A172 (cell line): Measurements from ENCODE around the gene RHD. TPM values are rescaled to one million over a fixed set of nuclear protein-coding genes. Genes with fewer than 3 reads are reported as not detected.
A peak's percentile ranks its signal among the peaks of the same experiment; 100 is the strongest.
"Not testable (repeated sequence)": the region's sequence is repeated elsewhere in the genome, so short reads cannot be mapped to it uniquely, and the experiment has no call there.

Experiments
- DNase-seq: peaks from one replicate; pipeline ENCODE4 v3.0.0-alpha.2; 2015; ENCODE audit warnings: low spot score
- total RNA-seq: library from RNA; depleted of rRNA; stranded (reverse); fragments of >200 nt; shearing (Covaris generic); gene quantifications from 2 replicates; pipeline ENCODE4 v1.2.3, GENCODE V29; 2014; rRNA removed

RHD gene
- total RNA-seq, 1 experiment from 2014 or later = not detected

GRCh38 chr1:25356441-25356840 lies 84.1 kb downstream of the RHD start:
- DNase-seq = no peak

DNA sequence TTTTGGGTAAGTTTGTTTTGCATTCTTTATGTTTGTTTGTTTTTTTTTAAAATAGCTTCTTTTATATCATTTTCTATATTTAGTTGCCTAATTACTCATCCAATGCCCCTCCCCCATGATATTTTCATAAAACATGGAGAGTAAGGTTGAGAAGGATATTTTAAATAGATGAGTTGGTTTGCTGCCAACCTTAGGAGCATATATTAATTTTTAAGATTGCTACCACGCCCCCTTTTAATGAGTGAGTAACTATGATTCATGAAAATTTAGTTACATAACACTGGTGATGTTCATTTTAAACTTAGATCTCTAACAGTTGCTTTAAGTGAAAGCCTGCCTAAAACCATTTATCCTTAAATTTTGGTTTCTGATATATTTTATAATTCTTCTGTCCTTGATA lies 84.5 kb downstream of the RHD start:
- DNase-seq = no peak

GRCh38 chr1:25360596-25361581 lies 88.6 kb downstream of the RHD start:
- DNase-seq = peak; percentile 67

DNA sequence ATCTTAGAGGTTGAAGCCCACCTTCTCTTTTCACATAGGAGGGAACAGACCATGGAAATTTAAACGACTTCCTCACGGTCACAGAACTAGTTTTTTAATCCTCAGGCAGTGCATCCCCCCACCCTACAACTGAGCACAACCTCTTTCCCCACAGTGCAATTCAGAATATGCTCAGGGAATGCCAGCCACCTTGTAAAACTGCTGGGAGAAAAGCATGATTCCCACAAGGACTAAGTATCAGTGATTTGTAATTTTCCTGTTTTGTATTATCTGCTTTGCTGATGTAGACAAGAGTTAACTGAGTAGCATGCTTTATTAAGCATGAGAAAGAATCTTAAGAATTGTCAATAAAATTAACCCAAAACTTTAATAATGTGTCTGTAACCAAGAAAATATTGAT lies 89.6 kb downstream of the RHD start:
- no peak for DNase-seq

- not testable (repeated sequence) for DNase-seq
These were observed 90.6 kb downstream of the RHD start for GRCh38 chr1:25362634-25363559.

DNA sequence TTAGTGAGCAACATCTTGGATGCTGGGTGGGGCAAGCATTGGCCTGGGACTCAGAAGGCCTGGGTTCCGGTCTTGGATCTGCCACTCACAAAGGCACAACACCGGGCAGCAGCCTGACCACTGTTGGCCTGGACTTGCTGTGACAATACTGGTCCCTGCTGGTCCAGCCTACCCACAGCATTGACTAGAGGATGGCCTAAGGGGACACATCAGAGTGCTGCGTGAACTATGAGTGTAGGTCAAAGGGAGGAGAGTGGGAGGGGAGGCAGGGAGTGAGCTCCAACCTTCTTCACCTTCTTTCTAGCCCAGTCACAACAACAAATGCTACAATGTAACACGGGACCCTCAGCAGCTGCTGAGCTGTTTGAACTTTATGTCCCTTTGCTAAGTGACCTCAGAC lies 96.9 kb downstream of the RHD start:
- no peak for DNase-seq

DNA sequence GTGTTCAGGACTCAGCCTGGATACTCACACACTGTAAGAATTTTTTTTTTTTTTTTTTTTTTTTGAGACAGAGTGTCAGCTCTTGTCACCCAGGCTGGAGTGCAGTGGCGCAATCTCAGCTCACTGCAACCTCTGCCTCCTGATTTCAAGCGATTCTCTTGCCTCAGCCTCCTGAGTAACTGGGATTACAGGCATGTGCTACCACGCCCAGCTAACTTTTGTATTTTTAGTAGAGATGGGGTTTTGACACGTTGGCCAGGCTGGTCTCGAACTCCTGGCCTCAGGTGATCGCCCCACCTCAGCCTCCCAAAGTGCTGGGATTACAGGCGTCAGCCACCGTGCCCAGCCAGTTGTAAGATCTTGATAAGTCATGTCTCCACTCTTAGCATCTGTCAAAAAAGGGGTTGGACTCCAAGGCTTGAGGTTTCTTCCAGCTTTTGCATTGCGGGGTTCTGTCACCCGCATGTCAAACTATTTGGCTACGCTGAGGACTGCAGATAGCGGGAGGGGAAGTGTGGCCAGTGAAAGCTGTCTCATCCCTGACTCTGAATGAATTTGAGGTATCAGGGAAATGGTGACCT lies 97.5 kb downstream of the RHD start:
- DNase-seq = not testable (repeated sequence)

GRCh38 chr1:25371757-25372156 lies 99.4 kb downstream of the RHD start:
- DNase-seq = peak; percentile 26

GRCh38 chr1:25378367-25378766 lies 106.1 kb downstream of the RHD start:
- not testable (repeated sequence) for DNase-seq

Other genes with a start within 250 kb of the RHD start
- 59.0 and 85.0 TPM in 2 replicates for gene SYF2, start 40.0 kb upstream of the RHD start, total RNA-seq
- gene RSRP1, start 25.1 kb upstream of the RHD start, total RNA-seq = 22.4 and 29.8 TPM in 2 replicates
- gene TMEM50A, start 65.8 kb downstream of the RHD start, total RNA-seq = 70.5 and 78.7 TPM in 2 replicates
- 0.38 TPM in 1 of 2 replicates, not detected in the other for gene RHCE, start 148.3 kb downstream of the RHD start, total RNA-seq
- 12.4 and 12.6 TPM in 2 replicates for gene MACO1, start 158.4 kb downstream of the RHD start, total RNA-seq